ENCODE measurements around the gene PSMD6. TPM values are rescaled to one million over a fixed set of nuclear protein-coding genes. Genes with fewer than 3 reads are reported as not detected.
A peak's percentile ranks its signal among the peaks of the same experiment; 100 is the strongest.

Gene PSMD6
- total and polyA plus RNA-seq, 9 of the 15 experiments (the other 6 are each of a cell fraction or from before 2014, with no cell fraction given): 78.2 to 133 (median 113) TPM

DNA sequence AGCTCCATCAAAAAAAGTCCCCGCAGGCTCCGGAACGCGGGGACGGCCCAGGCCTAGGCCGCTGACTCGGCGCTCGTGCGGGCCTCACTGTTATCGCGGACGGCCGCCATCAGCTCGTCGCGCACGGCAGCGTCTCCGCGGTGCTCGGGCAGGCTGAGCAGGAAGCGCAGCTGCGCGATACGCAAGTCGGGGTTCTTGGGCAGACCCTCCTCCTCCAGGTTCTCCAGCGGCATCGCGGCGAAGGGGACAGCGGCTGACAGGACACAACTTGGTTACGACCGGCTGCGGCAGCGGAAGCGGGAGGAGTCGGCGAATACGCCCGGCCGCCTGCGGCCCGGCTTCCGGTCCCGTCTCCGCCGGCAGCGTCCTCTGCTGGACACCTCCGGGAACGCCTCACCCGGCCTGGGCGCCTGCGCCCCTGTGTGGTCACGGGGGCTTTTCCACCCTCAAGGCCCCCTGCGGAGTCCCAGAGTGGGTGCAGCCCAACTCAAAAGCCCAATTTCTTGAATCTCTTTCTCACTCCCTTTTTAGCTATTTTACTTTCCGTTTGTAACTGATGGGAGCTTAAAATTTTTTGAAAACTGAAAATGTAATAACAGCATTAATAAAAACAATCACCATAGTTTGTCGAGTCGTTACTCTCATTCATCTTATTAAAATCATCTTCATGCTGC, at the start of gene PSMD6 (continued):
- peak; percentile 33 for TF ChIP-seq SAP30 (IDR thresholded peaks at IDR 0.05; ENCODE audit: borderline replicate concordance, insufficient read depth, low read depth, low read length, poor library complexity, severe bottlenecking)
- TF ChIP-seq CHD1 (IDR thresholded peaks at IDR 0.05; ENCODE audit: low read length): no peak
- TF ChIP-seq, protein P1, sequence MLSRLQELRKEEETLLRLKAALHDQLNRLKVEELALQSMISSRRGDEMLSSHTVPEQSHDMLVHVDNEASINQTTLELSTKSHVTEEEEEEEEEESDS (CRISPR knock-in tag; IDR thresholded peaks at IDR 0.05): no peak
- TF ChIP-seq MCM7 (IDR thresholded peaks at IDR 0.05): no peak
- TF ChIP-seq, protein P2, sequence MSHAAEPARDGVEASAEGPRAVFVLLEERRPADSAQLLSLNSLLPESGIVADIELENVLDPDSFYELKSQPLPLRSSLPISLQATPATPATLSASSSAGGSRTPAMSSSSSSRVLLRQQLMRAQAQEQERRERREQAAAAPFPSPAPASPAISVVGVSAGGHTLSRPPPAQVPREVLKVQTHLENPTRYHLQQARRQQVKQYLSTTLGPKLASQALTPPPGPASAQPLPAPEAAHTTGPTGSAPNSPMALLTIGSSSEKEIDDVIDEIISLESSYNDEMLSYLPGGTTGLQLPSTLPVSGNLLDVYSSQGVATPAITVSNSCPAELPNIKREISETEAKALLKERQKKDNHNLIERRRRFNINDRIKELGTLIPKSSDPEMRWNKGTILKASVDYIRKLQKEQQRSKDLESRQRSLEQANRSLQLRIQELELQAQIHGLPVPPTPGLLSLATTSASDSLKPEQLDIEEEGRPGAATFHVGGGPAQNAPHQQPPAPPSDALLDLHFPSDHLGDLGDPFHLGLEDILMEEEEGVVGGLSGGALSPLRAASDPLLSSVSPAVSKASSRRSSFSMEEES (CRISPR knock-in tag; IDR thresholded peaks at IDR 0.05): no peak
- TF ChIP-seq DACH1 (IDR thresholded peaks at IDR 0.05; ENCODE audit: partially characterized antibody): no peak
- TF ChIP-seq, protein P3, sequence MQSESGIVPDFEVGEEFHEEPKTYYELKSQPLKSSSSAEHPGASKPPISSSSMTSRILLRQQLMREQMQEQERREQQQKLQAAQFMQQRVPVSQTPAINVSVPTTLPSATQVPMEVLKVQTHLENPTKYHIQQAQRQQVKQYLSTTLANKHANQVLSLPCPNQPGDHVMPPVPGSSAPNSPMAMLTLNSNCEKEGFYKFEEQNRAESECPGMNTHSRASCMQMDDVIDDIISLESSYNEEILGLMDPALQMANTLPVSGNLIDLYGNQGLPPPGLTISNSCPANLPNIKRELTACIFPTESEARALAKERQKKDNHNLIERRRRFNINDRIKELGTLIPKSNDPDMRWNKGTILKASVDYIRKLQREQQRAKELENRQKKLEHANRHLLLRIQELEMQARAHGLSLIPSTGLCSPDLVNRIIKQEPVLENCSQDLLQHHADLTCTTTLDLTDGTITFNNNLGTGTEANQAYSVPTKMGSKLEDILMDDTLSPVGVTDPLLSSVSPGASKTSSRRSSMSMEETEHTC (IDR thresholded peaks at IDR 0.05): no peak
- TF ChIP-seq SRSF1 (IDR thresholded peaks at IDR 0.05; ENCODE audit: low read depth, low read length): no peak
- no peak for TF ChIP-seq ZNF589 (CRISPR knock-in tag; IDR thresholded peaks at IDR 0.05; ENCODE audit: low read depth)
- no peak for TF ChIP-seq ZNF165 (CRISPR knock-in tag; IDR thresholded peaks at IDR 0.05; ENCODE audit: borderline replicate concordance)
- no peak for TF ChIP-seq MAFG (tag; conservative IDR thresholded peaks at IDR 0.05)
- TF ChIP-seq TRIM24 (IDR thresholded peaks at IDR 0.05): 0 out of 4 replicates have a peak, but pooled peaks of 1 of the 2 experiments have one; percentile 55
- peak; percentile 19 for TF ChIP-seq HDAC3 (IDR thresholded peaks at IDR 0.05; ENCODE audit: borderline replicate concordance, partially characterized antibody)
- peak; percentile 75; the same call in 1 of the 2 replicates for TF ChIP-seq CREB3L1 (IDR thresholded peaks at IDR 0.05; ENCODE audit: borderline replicate concordance, low read depth)
- peak; percentile 14 to 75 (median 22) for TF ChIP-seq YY1 (IDR thresholded peaks at IDR 0.05; ENCODE audit: borderline replicate concordance in 1 of 3, control insufficient read depth in 1 of 3, extremely low read depth in 1 of 3, insufficient read depth in 3 of 3, insufficient read length in 1 of 3, insufficient replicate concordance in 2 of 3, low read depth in 1 of 3, low read length in 2 of 3)
- no peak for TF ChIP-seq ZFP30 (CRISPR knock-in tag; IDR thresholded peaks at IDR 0.05; ENCODE audit: borderline replicate concordance)
- 0 out of 2 replicates have a peak, but pooled peaks have one; percentile 54 for TF ChIP-seq ZZZ3 (IDR thresholded peaks at IDR 0.05)
- TF ChIP-seq NFE2L1 (tag; IDR thresholded peaks at IDR 0.05; ENCODE audit: borderline replicate concordance, low read depth): no peak
- no peak for TF ChIP-seq FUS (optimal IDR thresholded peaks at IDR 0.05; ENCODE audit: low read depth, low read length)
- TF ChIP-seq RAD21 (CRISPR knock-in tag; conservative IDR thresholded peaks at IDR 0.05 in 1 of 2, IDR thresholded peaks at IDR 0.05 in 1 of 2): peak; percentile 35 to 47
- TF ChIP-seq FOXM1 (IDR thresholded peaks at IDR 0.05; ENCODE audit: low read depth): no peak
- TF ChIP-seq FOXM1 (CRISPR knock-in tag; IDR thresholded peaks at IDR 0.05; ENCODE audit: low read depth): peak; percentile 68; the same call in 1 of the 2 replicates

Measured in K562 (cell line).